Esophagus squamous epithelium (tissue), 5 donors: ENCODE data around the gene NOL4L. TPM values are rescaled to one million over a fixed set of nuclear protein-coding genes. Genes with fewer than 3 reads are reported as not detected.

Experiments
- DNase-seq: peaks from one replicate; lab custom pipeline; 2025; lab: John Stamatoyannopoulos, UW
- H3K27ac ChIP-seq, 4 donors: fragments of 200-600 bp; sonication (generic); one replicate each; pipeline ENCODE4 v1.5.1; 2016 to 2019; ENCODE audit warnings: mild to moderate bottlenecking in 1 of 4
- H3K27me3 ChIP-seq, 4 donors: fragments of 200-600 bp; sonication (generic); 1 replicate in 3 of 4; 2 replicates in 1 of 4; pipeline versions ENCODE4 v1.5.1 to v1.6.0; 2017 to 2021; ENCODE audit warnings: antibody characterized with exemption in 1 of 4
- H3K36me3 ChIP-seq, 3 donors: fragments of 200-600 bp; sonication (generic); one replicate each; pipeline ENCODE4 v1.5.1; 2016 to 2019
- H3K4me1 ChIP-seq, 3 donors: fragments of 200-600 bp; sonication (generic); one replicate each; pipeline ENCODE4 v1.5.1; 2017 to 2019
- H3K4me3 ChIP-seq, 4 donors: fragments of 200-600 bp; sonication (generic); 1 replicate in 3 of 4; 2 replicates in 1 of 4; pipeline ENCODE4 v1.5.1; 2016 to 2019; ENCODE audit warnings: mild to moderate bottlenecking in 2 of 4, moderate library complexity in 1 of 4
- H3K9me3 ChIP-seq, 3 donors: fragments of 200-600 bp; sonication (generic); one replicate each; pipeline ENCODE4 v1.5.1; 2016 to 2019
- CTCF ChIP-seq, 6 experiments: fragments of 450-650 bp in 4 of 6; fragments of 200-600 bp in 2 of 6; sonication (generic) in 2 of 6; IDR thresholded peaks; one replicate each; pipeline ENCODE4 v1.5.1; 2016 to 2019; ENCODE audit warnings: antibody characterized with exemption in 6 of 6, mild to moderate bottlenecking in 4 of 6, moderate library complexity in 4 of 6
- POLR2A ChIP-seq, 4 donors: fragments of 450-650 bp; IDR thresholded peaks; one replicate each; pipeline ENCODE4 v1.6.1; 2017; ENCODE audit warnings: antibody characterized with exemption in 4 of 4, mild to moderate bottlenecking in 4 of 4, moderate library complexity in 3 of 4
- WGBS, 2 donors: methylation state at CpG; one replicate each; pipeline ENCODE4 v1.1.5; 2018; 5-methylcytosine and 5-hydroxymethylcytosine counted together
- intact Hi-C: fragments of 100-400 bp; cut with DNase I; formaldehyde crosslinking; loops from one replicate; pipeline ENCODE4 v1.15.0; 2022
- total RNA-seq, 4 donors: library from RNA; depleted of rRNA; stranded (reverse); fragments of >200 nt; gene quantifications; one replicate each; pipeline ENCODE4 v1.1.0, GENCODE V29; 2016
- donor health status: DM: yes; HTN: yes; CAD: no.

NOL4L gene
- total RNA-seq, 4 donors from 2014 or later: 1.5 to 5.1 (median 3.0) TPM

DNA sequence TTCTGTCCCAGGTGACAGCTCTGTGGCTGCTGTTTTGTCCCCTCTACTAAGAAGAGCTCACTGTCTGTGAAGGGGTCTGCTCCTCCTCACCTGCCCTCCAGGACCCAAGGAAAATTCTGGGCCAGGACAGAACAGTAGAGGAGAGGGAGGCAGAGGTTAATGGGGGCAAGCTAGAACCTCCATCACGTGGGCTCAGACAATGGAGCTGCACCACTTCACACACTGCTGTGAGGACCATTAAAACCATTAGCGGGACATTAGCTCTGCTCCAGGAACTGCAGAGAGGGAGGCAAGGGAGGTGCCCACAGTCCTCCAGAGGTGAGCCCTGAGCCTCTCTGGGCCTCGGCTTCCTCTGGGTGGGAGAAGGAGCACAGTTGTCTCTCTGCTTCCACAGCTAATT lies 78.4 kb downstream of the NOL4L start:
- peaks cover 0 to 9% (median 0%) of the 10 kb centered on the region in 3 donors for H3K4me1 ChIP-seq
- H3K27ac ChIP-seq: no peak overlapping the region
- no peak for DNase-seq
- TF ChIP-seq CTCF (IDR thresholded peaks at IDR 0.05) (no peak), POLR2A (IDR thresholded peaks at IDR 0.05) (no peak)
- no peaks in the 10 kb centered on the region for H3K27me3 ChIP-seq
- WGBS, 2 donors: 60% methylated on average over 3 of the region's 3 CpGs; no CpG with 5 or more reads in 1 of the 2 donors
- H3K9me3 ChIP-seq: no peaks in the 10 kb centered on the region
- no peak overlapping the region for H3K4me3 ChIP-seq
- intact Hi-C loops: no loop called here
- no peaks in the 10 kb centered on the region for H3K36me3 ChIP-seq

GRCh38 chr20:32505723-32506473 lies 79.2 kb downstream of the NOL4L start:
- Histone ChIP-seq H3K27me3 (no peaks in the 10 kb centered on the region), H3K4me3 (no peak overlapping the region), H3K36me3 (no peaks in the 10 kb centered on the region), H3K9me3 (no peaks in the 10 kb centered on the region), H3K4me1 (peaks cover 0 to 3% (median 0%) of the 10 kb centered on the region in 3 donors), H3K27ac (no peak overlapping the region)
- TF ChIP-seq CTCF (IDR thresholded peaks at IDR 0.05) (no peak), POLR2A (IDR thresholded peaks at IDR 0.05) (no peak)
- DNase-seq: no peak
- 55 to 68% methylated on average over 4 to 5 of the region's 8 CpGs for WGBS, 2 donors
- intact Hi-C loops: no loop called here

GRCh38 chr20:32501709-32502108 lies 83.4 kb downstream of the NOL4L start:
- intact Hi-C loops: no loop called here
- H3K4me1 ChIP-seq: peaks cover 0 to 3% (median 0%) of the 10 kb centered on the region in 3 donors
- WGBS, 2 donors: 36 to 48% methylated on average over 3 of the region's 3 CpGs

GRCh38 chr20:32497589-32498224 lies 87.4 kb downstream of the NOL4L start:
- Histone ChIP-seq H3K4me3 (no peak overlapping the region), H3K9me3 (no peaks in the 10 kb centered on the region), H3K27me3 (peaks cover 0 to 8% (median 0%) of the 10 kb centered on the region in 4 donors), H3K4me1 (peaks cover 0 to 3% (median 0%) of the 10 kb centered on the region in 3 donors), H3K27ac (peak overlapping the region in 2 of 4 donors; percentile 10 to 46), H3K36me3 (no peaks in the 10 kb centered on the region)
- WGBS, 2 donors: 46 to 60% methylated on average over 8 to 11 of the region's 13 CpGs
- intact Hi-C loops: no loop called here
- no peak for TF ChIP-seq POLR2A (IDR thresholded peaks at IDR 0.05)
- no peak for TF ChIP-seq CTCF (IDR thresholded peaks at IDR 0.05)
- no peak for DNase-seq

More at GRCh38 chr20:32501709-32502108, 83.4 kb downstream of the NOL4L start:
- Histone ChIP-seq H3K4me3 (no peak overlapping the region), H3K36me3 (no peaks in the 10 kb centered on the region), H3K9me3 (no peaks in the 10 kb centered on the region), H3K27me3 (peaks cover 0 to 8% (median 0%) of the 10 kb centered on the region in 4 donors), H3K27ac (no peak overlapping the region)
- DNase-seq: no peak
- no peak for TF ChIP-seq CTCF (IDR thresholded peaks at IDR 0.05)
- TF ChIP-seq POLR2A (IDR thresholded peaks at IDR 0.05): no peak
